ENCODE results near the gene MEGF9.

Gene MEGF9

DNA sequence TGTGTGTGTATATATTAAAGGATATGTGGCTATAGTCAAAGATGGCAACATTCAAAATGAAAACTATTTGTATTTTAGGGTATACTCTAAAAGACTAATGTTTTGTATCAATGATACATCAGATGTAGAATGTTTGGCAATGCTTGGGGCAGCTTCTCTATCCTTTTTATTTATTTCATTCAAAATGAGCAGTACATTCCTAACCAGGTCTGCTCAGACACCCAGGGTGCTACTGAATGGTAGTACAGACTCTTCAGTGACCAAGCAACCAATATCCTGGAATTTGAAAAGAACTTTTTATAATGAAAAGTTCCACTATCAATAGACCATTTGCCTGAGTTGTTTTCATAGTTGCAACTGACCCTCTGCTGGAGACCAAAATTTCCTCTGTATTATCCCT is 23.9 kb downstream of the MEGF9 start:
- no peak for DNase-seq (ENCODE audit: low read depth, low spot score)
- TF ChIP-seq, protein P1, sequence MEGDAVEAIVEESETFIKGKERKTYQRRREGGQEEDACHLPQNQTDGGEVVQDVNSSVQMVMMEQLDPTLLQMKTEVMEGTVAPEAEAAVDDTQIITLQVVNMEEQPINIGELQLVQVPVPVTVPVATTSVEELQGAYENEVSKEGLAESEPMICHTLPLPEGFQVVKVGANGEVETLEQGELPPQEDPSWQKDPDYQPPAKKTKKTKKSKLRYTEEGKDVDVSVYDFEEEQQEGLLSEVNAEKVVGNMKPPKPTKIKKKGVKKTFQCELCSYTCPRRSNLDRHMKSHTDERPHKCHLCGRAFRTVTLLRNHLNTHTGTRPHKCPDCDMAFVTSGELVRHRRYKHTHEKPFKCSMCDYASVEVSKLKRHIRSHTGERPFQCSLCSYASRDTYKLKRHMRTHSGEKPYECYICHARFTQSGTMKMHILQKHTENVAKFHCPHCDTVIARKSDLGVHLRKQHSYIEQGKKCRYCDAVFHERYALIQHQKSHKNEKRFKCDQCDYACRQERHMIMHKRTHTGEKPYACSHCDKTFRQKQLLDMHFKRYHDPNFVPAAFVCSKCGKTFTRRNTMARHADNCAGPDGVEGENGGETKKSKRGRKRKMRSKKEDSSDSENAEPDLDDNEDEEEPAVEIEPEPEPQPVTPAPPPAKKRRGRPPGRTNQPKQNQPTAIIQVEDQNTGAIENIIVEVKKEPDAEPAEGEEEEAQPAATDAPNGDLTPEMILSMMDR (IDR thresholded peaks at IDR 0.05; ENCODE audit: low read depth, low read length) = no peak
- no peak overlapping the region for H3K4me3 ChIP-seq (ENCODE audit: low read depth, low read length)
- in situ Hi-C loops (cut with HindIII; ENCODE audit: low sequenced_read_pairs) = no loop called here

DNA sequence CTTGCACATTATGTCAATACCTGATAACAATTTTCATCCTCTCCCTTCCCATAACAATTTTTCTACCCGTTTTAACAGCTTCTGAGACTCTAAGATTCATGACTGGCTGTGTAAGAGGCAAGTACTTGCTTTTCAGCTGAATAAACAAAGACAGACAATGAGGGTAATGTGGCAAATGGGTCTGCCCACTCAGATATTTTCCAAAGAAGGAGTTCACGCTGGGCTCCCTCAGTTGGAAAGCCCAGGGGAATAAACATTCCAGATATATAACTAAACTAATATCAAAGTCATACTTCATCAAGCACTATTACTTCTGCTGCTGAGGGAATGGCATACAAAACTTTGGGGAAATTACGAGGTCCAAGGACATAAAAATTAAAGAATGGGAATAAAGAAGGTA is 24.4 kb downstream of the MEGF9 start:
- in situ Hi-C loops (cut with HindIII; ENCODE audit: low sequenced_read_pairs) = no loop called here
- TF ChIP-seq, protein P1 (IDR thresholded peaks at IDR 0.05; ENCODE audit: low read depth, low read length) = no peak
- no peak overlapping the region for H3K4me3 ChIP-seq (ENCODE audit: low read depth, low read length)
- peak; percentile 75 for DNase-seq (ENCODE audit: low read depth, low spot score)

DNA sequence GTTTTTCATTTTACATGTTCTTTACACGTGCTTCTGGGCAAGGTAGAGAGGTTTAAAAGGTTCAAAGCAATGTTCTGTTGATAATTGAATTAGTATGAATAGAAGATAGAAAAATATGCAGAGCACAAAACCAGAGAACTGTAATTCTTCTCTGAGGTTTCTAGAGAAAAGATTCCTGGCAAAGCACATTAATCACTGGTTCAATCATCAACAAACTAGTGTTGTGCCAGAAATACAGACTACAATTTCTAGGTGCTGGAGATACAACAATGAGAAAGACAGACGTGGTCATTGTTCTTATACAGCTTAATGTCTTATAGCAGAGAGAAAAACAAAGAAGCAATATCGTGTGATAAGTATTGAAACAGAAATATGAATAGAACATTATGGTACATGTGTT is 25.5 kb downstream of the MEGF9 start:
- in situ Hi-C loops (cut with HindIII; ENCODE audit: low sequenced_read_pairs) = no loop called here
- H3K4me3 ChIP-seq (ENCODE audit: low read depth, low read length) = no peak overlapping the region
- no peak for DNase-seq (ENCODE audit: low read depth, low spot score)
- TF ChIP-seq, protein P1 (IDR thresholded peaks at IDR 0.05; ENCODE audit: low read depth, low read length) = no peak

DNA sequence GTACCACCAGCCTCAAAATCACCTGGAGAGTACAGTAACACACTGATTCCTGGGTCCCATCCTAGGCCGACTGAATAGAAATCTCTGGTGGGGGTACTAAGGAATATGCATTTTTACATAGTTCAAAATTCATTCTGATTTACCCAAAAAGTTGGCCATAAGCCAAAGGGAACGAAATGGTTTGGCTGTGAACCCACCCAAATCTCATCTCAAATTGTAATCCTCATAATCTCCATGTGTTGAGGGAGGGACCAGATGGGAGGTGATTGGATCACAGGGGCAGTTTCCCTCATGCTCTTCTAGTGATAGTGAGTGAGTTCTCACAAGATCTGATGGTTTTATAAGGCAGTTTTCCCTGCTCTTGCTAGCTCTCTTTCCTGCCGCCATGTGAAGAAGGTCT is 31.1 kb downstream of the MEGF9 start:
- DNase-seq (ENCODE audit: low read depth, low spot score) = no peak
- in situ Hi-C loops (cut with HindIII; ENCODE audit: low sequenced_read_pairs) = no loop called here
- TF ChIP-seq, protein P1 (IDR thresholded peaks at IDR 0.05; ENCODE audit: low read depth, low read length) = no peak
- no peak overlapping the region for H3K4me3 ChIP-seq (ENCODE audit: low read depth, low read length)

DNA sequence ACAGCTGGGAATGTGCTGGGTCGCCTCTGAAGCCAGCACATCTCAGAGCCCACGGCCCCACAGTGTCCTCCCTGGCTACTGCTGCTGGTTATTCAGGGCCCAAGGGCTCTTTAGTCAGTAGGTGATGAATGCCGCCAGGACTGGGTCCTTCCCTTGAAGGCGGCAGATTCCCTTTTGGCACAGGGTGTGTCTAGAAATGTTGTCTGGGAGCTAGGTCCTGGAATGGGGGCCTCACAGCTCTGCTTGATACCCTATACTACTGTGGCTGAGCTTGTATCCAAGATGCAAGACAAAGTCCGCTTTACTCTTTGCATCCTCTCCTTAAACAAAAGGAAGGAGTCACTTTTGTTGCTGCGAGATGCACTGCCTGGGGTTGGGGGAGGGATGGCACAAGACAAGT is 33.1 kb downstream of the MEGF9 start:
- TF ChIP-seq, protein P1 (IDR thresholded peaks at IDR 0.05; ENCODE audit: low read depth, low read length) = no peak
- in situ Hi-C loops (cut with HindIII; ENCODE audit: low sequenced_read_pairs) = no loop called here
- no peak for DNase-seq (ENCODE audit: low read depth, low spot score)
- no peak overlapping the region for H3K4me3 ChIP-seq (ENCODE audit: low read depth, low read length)

DNA sequence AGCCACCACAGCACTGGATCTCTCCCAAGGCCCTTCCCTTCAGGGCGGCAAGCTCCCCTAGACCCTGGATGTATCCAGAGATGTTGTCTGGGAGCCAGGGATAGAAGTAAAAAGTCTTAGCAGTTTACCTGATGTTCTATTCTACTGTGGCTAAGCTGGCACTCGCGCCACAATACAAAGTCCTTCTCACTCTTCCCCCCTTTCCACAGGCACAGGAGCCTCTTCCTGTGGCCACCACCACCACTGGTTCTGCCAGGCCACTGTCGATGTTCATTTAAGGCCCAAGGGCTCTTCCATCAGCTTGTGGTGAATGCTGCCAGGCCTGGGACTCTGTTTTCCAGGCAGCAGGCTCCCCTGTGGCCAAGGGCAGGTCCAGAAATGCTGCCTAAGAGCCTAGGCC is 33.7 kb downstream of the MEGF9 start:
- in situ Hi-C loops (cut with HindIII; ENCODE audit: low sequenced_read_pairs) = no loop called here
- no peak for DNase-seq (ENCODE audit: low read depth, low spot score)
- TF ChIP-seq, protein P1 (IDR thresholded peaks at IDR 0.05; ENCODE audit: low read depth, low read length) = no peak
- no peak overlapping the region for H3K4me3 ChIP-seq (ENCODE audit: low read depth, low read length)

DNA sequence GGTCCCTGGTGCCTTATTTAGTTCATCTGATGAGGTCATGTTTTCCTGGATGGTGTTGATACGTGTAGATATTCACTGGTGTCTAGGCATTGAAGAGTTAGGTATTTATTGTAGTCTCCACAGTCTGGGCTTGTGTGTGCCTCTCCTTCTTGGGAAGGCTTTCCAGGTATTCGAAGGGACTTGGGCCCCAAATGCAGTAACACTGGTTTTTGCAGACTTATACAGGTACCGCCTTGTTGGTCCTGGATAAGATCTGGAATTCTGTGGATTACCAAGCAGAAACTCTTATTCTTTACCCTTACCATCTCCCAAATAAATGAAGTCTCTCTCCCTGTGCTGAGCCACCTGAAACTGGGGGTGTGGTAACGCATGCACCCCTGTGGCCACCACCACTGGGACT is 34.1 kb downstream of the MEGF9 start:
- in situ Hi-C loops (cut with HindIII; ENCODE audit: low sequenced_read_pairs) = no loop called here
- no peak for DNase-seq (ENCODE audit: low read depth, low spot score)
- TF ChIP-seq, protein P1 (IDR thresholded peaks at IDR 0.05; ENCODE audit: low read depth, low read length) = no peak
- no peak overlapping the region for H3K4me3 ChIP-seq (ENCODE audit: low read depth, low read length)
